Measurements from ENCODE around the gene HPGD.

GRCh38 chr4:174553828-174554227, 31.5 kb upstream of the HPGD start:
- TF ChIP-seq CTCF (IDR thresholded peaks at IDR 0.05; ENCODE audit: low read depth, low read length, poor library complexity, severe bottlenecking): no peak
- TF ChIP-seq EZH2phosphoT487 (IDR thresholded peaks at IDR 0.05; ENCODE audit: borderline replicate concordance, low read length): no peak
